ENCODE data around the gene DHX30. TPM values are rescaled to one million over a fixed set of nuclear protein-coding genes. Genes with fewer than 3 reads are reported as not detected.
"Not testable (repeated sequence)": the region's sequence is repeated elsewhere in the genome, so short reads cannot be mapped to it uniquely, and the experiment has no call there.

The DHX30 gene
- total and polyA plus RNA-seq, 9 of the 15 experiments (the other 6 are each of a cell fraction or from before 2014, with no cell fraction given) = 12.3 to 158 (median 79.0) TPM

DNA sequence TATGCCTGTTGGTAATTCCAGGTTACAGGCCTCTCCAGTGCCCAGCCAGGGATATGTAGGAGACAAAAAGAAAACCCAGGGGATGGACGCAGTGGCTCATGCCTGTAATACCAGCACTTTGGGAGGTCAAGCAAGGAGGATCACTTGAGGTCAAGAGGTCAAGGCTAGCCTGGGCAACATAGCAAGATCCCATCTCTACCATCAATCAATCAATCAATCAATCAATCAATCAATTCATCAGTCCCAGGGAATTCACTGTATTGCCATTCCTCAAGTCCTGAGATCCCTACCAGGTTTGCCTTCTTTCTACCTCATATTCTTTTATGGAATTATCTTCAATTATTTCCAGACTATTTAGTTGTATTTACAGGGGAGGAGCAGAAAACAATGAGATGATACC lies 82.2 kb downstream of the DHX30 start (continued):
- no peak for TF ChIP-seq L3MBTL2 (IDR thresholded peaks at IDR 0.05)

DNA sequence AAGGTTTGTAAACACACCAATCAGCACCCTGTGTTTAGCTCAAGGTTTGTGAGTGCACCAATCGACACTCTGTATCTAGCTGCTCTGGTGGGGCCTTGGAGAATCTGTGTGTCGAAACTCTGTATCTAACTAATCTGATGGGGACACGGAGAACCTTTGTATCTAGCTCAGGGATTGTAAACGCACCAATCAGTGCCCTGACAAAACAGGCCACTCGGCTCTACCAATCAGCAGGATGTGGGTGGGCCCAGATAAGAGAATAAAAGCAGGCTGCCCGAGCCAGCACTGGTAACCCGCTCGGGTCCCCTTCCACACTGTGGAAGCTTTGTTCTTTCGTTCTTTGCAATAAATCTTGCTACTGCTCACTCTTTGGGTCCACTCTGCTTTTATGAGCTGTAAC lies 85.1 kb downstream of the DHX30 start:
- H3K4me2 ChIP-seq (ENCODE audit: insufficient read depth, low read length); H2AFZ ChIP-seq (ENCODE audit: low read depth, low read length); H3K4me3 ChIP-seq; H4K20me1 ChIP-seq (replicated peaks; ENCODE audit: control insufficient read depth, insufficient read depth, low read length); H3K79me2 ChIP-seq (ENCODE audit: control insufficient read depth, insufficient read depth, low read length); CTCF ChIA-PET (ENCODE audit: low intra/inter-chr PET ratio); in situ Hi-C loops (cut with MboI); H3K4me1 ChIP-seq (replicated peaks in 1 of 2; ENCODE audit: control insufficient read depth in 2 of 2, insufficient read depth in 2 of 2, low read length in 2 of 2); H3K27ac ChIP-seq (ENCODE audit: extremely low read depth, low read depth, low read length); intact Hi-C loops (cut with micrococcal nuclease); H3K9ac ChIP-seq (ENCODE audit: insufficient read depth in 1 of 2, low read depth in 2 of 2, low read length in 2 of 2); H3K27me3 ChIP-seq (ENCODE audit: control insufficient read depth in 2 of 2, insufficient read depth in 2 of 2, low read length in 2 of 2); DNase-seq (ENCODE audit: extremely low read depth in 1 of 4, low spot score in 3 of 4); ATAC-seq; H3K9me3 ChIP-seq (replicated peaks; ENCODE audit: control insufficient read depth, insufficient read depth, low read depth, low read length); H3K9me1 ChIP-seq (ENCODE audit: control insufficient read depth, insufficient read depth, low read length); FAIRE-seq; BruUV-seq (replicated peaks): not testable (repeated sequence)
- peaks cover 53% of the 10 kb centered on the region; the same call in 2 of the 3 replicates for H3K36me3 ChIP-seq (ENCODE audit: control insufficient read depth, insufficient read depth, low read length)
- POLR2A ChIA-PET = interaction anchor here (1.3 kb wide), 2 partner anchors 11 to 21 kb away, joined by 3 to 4 read pairs; no protein-coding TSS in a partner anchor
- 85% methylated on average over 7 of the region's 9 CpGs for WGBS (ENCODE audit: insufficient coverage, low coverage, missing lambda C conversion rate)

DNA sequence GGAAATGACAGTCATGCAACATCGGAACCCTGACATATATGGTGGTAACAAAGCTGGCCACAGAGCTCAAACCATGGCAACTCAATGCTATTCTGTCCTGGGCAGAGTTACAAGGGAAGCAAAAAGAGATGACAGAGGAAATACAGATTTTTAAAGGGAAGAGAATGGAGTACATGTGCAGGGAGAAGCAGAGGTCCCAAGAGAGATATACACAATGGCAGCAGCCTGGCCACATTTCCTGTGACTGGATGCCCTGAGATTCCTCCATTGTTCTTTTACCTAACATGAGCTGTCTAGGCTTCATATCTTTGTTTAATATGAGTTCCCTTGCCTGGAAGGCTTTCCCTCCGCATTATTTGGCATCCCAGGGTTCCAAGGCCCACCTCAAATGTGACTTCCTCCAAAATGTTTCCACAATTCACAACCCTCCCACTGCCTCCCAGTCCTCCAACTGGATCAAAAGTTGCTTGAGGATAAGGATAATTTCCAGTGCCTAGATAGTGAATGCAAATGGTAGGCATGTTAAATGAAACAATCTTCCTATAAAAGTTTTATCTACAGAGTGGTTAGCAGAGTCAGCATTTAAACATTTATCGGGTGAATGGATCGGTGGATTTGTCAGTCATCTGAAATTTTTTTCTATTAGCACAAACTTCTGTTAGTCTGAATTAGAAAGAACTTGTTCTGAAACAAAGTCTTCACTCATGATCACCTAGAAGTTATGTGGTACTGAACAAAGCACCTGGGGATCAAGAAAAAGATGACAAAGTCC lies 86.2 kb downstream of the DHX30 start:
- POLR2A ChIA-PET = no interaction called here
- no peak overlapping the region for H3K27ac ChIP-seq (ENCODE audit: extremely low read depth, low read depth, low read length)
- H3K79me2 ChIP-seq (ENCODE audit: control insufficient read depth, insufficient read depth, low read length) = no peaks in the 10 kb centered on the region
- TF ChIP-seq ZNF316 (IDR thresholded peaks at IDR 0.05) (peak; percentile 58), RB1 (IDR thresholded peaks at IDR 0.05; ENCODE audit: low read depth) (no peak)
- H3K9me1 ChIP-seq (ENCODE audit: control insufficient read depth, insufficient read depth, low read length) = no peaks in the 10 kb centered on the region
- no peaks in the 10 kb centered on the region for H3K27me3 ChIP-seq (ENCODE audit: control insufficient read depth in 2 of 2, insufficient read depth in 2 of 2, low read length in 2 of 2)
- H3K4me1 ChIP-seq (replicated peaks in 1 of 2; ENCODE audit: control insufficient read depth in 2 of 2, insufficient read depth in 2 of 2, low read length in 2 of 2) = no peaks in the 10 kb centered on the region; a peak in 1 of 5 replicates
- H4K20me1 ChIP-seq (replicated peaks; ENCODE audit: control insufficient read depth, insufficient read depth, low read length) = no peaks in the 10 kb centered on the region; the same call in 1 of the 2 replicates
- ATAC-seq (no peak), FAIRE-seq (no peak), DNase-seq (ENCODE audit: extremely low read depth in 1 of 4, low spot score in 3 of 4) (no peak)
- in situ Hi-C loops (cut with MboI) (no loop called here), intact Hi-C loops (cut with micrococcal nuclease) (no loop called here)
- no peak overlapping the region for H2AFZ ChIP-seq (ENCODE audit: low read depth, low read length)
- H3K4me2 ChIP-seq (ENCODE audit: insufficient read depth, low read length) = no peak overlapping the region
- no peak overlapping the region for H3K4me3 ChIP-seq
- H3K9ac ChIP-seq (ENCODE audit: insufficient read depth in 1 of 2, low read depth in 2 of 2, low read length in 2 of 2) = no peak overlapping the region
- CTCF ChIA-PET (ENCODE audit: low intra/inter-chr PET ratio) = no interaction called here
- H3K9me3 ChIP-seq (replicated peaks; ENCODE audit: control insufficient read depth, insufficient read depth, low read depth, low read length) = no peaks in the 10 kb centered on the region
- peaks cover 59% of the 10 kb centered on the region; the same call in 2 of the 3 replicates for H3K36me3 ChIP-seq (ENCODE audit: control insufficient read depth, insufficient read depth, low read length)
- WGBS (ENCODE audit: insufficient coverage, low coverage, missing lambda C conversion rate) = 96% methylated on average over 4 of the region's 4 CpGs
- no TSS peak for BruUV-seq (replicated peaks)
